Transverse colon (tissue), 4 donors: ENCODE measurements around the gene TDO2. TPM values are rescaled to one million over a fixed set of nuclear protein-coding genes. Genes with fewer than 3 reads are reported as not detected.

ENCODE experiments used
- DNase-seq: peaks from one replicate; pipeline ENCODE4 v3.0.0-alpha.2; 2019
- H3K27ac ChIP-seq, 4 donors: fragments of 200-600 bp; sonication (generic); 2 replicates each; pipeline ENCODE4 v1.5.1; 2016 to 2018; ENCODE audit warnings: inconsistent platforms in 4 of 4
- H3K27me3 ChIP-seq: fragments of 200-600 bp; sonication (generic); 2 replicates; pipeline ENCODE4 v1.5.1; 2017; ENCODE audit warnings: inconsistent platforms
- H3K36me3 ChIP-seq, 4 donors: fragments of 200-600 bp; sonication (generic); 2 replicates each; pipeline ENCODE4 v1.5.1; 2017 to 2019; ENCODE audit warnings: inconsistent platforms in 4 of 4
- H3K4me1 ChIP-seq, 4 donors: fragments of 200-600 bp; sonication (generic); 2 replicates each; pipeline ENCODE4 v1.5.1; 2017 to 2020; ENCODE audit warnings: inconsistent platforms in 4 of 4
- H3K4me3 ChIP-seq, 4 donors: fragments of 200-600 bp; sonication (generic); 1 replicate in 1 of 4; 2 replicates in 3 of 4; pipeline versions ENCODE4 v1.5.1 to v1.6.1; 2017 to 2019; ENCODE audit warnings: inconsistent platforms in 4 of 4
- H3K9me3 ChIP-seq, 2 donors: fragments of 200-600 bp; sonication (generic); 2 replicates each; pipeline ENCODE4 v1.5.1; 2017 to 2019; ENCODE audit warnings: inconsistent platforms in 2 of 2
- CTCF ChIP-seq, 5 experiments: fragments of 200-600 bp in 3 of 5; fragments of 450-650 bp in 2 of 5; sonication (generic) in 3 of 5; IDR thresholded peaks; 1 replicate in 2 of 5; 2 replicates in 3 of 5; pipeline ENCODE4 v1.5.1; 2016 to 2017; ENCODE audit warnings: antibody characterized with exemption in 5 of 5, inconsistent platforms in 3 of 5, mild to moderate bottlenecking in 2 of 5, moderate library complexity in 1 of 5
- EP300 ChIP-seq: sonication (generic); formaldehyde crosslinking; IDR thresholded peaks from one replicate; pipeline ENCODE4 v1.6.1; 2017; ENCODE audit warnings: antibody characterized with exemption, low read depth
- POLR2A ChIP-seq: fragments of 450-650 bp; IDR thresholded peaks from one replicate; pipeline ENCODE4 v1.6.1; 2016; ENCODE audit warnings: antibody characterized with exemption, mild to moderate bottlenecking, moderate library complexity
- POLR2AphosphoS5 ChIP-seq, 3 donors: sonication (generic); formaldehyde crosslinking; IDR thresholded peaks; one replicate each; pipeline ENCODE4 v1.6.1; 2016; ENCODE audit warnings: antibody characterized with exemption in 3 of 3
- WGBS, 2 donors: methylation state at CpG; one replicate each; pipeline ENCODE4 v1.1.5; 2018; ENCODE audit warnings: low coverage in 1 of 2; 5-methylcytosine and 5-hydroxymethylcytosine counted together
- in situ Hi-C, 4 donors: fragments of 200-750 bp; cut with MboI; loops; one replicate each; pipeline versions ENCODE4 v1.15.0 to v1.15.1; 2017; ENCODE audit warnings: low sequenced_read_pairs in 3 of 4, low pct_ligation_motif_present in 1 of 4, low pct_unique_long_range_greater_than_20kb in 1 of 4
- intact Hi-C: fragments of 100-400 bp; cut with DNase I; formaldehyde crosslinking; loops from one replicate; pipeline ENCODE4 v1.15.1; 2023; ENCODE audit warnings: low total_unique reads
- total RNA-seq, 4 donors: library from RNA; depleted of rRNA; stranded (reverse); fragments of >200 nt; gene quantifications; one replicate each; pipeline ENCODE4 v1.1.0, GENCODE V29; 2016

TDO2 gene
- total RNA-seq, 4 donors from 2014 or later, result 0.64 TPM; not detected in 3

GRCh38 chr4:155948541-155948940, 45.0 kb downstream of the TDO2 start:
- TF ChIP-seq EP300 (no peak), POLR2A (no peak), POLR2AphosphoS5 (IDR thresholded peaks at IDR 0.05) (no peak), CTCF (IDR thresholded peaks at IDR 0.05) (no peak)
- 57 to 76% methylated on average over 1 of the region's 1 CpG for WGBS, 2 donors
- Histone ChIP-seq H3K27ac (no peak overlapping the region), H3K9me3 (no peaks in the 10 kb centered on the region), H3K4me3 (no peak overlapping the region), H3K27me3 (no peaks in the 10 kb centered on the region), H3K4me1 (peaks cover 0 to 13% (median 3%) of the 10 kb centered on the region in 4 donors), H3K36me3 (no peaks in the 10 kb centered on the region)
- intact Hi-C loops, result no loop called here
- DNase-seq, result no peak
- in situ Hi-C loops, result loop anchor here in 1 of 4 donors (25.0 kb wide), 1 partner anchor 511 kb away; no protein-coding TSS in a partner anchor

- in situ Hi-C loops, result loop anchor here in 2 of 4 donors (10.0 to 25.0 kb wide), 2 partner anchors 146 to 1012 kb away; partner anchors contain the start of gene PDGFC (in 1 of the 2)
- intact Hi-C loops, result loop anchor here (5.0 kb wide), 2 partner anchors 283 to 548 kb away; partner anchors contain the start of gene GUCY1A1
Measured at GRCh38 chr4:155950461-155950860, 47.0 kb downstream of the TDO2 start.

GRCh38 chr4:155952501-155952901, 49.0 kb downstream of the TDO2 start:
- in situ Hi-C loops, result loop anchor here in 2 of 4 donors (10.0 to 25.0 kb wide), 2 partner anchors 148 to 1010 kb away; partner anchors contain the start of gene PDGFC (in 1 of the 2)
- Histone ChIP-seq H3K4me1 (peaks cover 7 to 29% (median 10%) of the 10 kb centered on the region in 4 donors), H3K4me3 (peak overlapping the region in 2 of 4 donors; percentile 67 to 78), H3K27ac (peak overlapping the region; percentile 96 to 97 (median 97)), H3K36me3 (no peaks in the 10 kb centered on the region), H3K9me3 (no peaks in the 10 kb centered on the region), H3K27me3 (no peaks in the 10 kb centered on the region)
- intact Hi-C loops, result loop anchor here (5.0 kb wide), 2 partner anchors 285 to 550 kb away; partner anchors contain the start of gene GUCY1A1
- no peak for TF ChIP-seq POLR2AphosphoS5 (IDR thresholded peaks at IDR 0.05)
- TF ChIP-seq POLR2A, result no peak
- no peak for TF ChIP-seq EP300
- TF ChIP-seq CTCF (IDR thresholded peaks at IDR 0.05), result no peak
- no peak for DNase-seq
- 48 to 52% methylated on average over 6 of the region's 6 CpGs for WGBS, 2 donors

More at GRCh38 chr4:155950461-155950860, 47.0 kb downstream of the TDO2 start:
- Histone ChIP-seq H3K27ac (no peak overlapping the region), H3K4me1 (peaks cover 7 to 29% (median 10%) of the 10 kb centered on the region in 4 donors), H3K36me3 (no peaks in the 10 kb centered on the region), H3K27me3 (no peaks in the 10 kb centered on the region), H3K9me3 (no peaks in the 10 kb centered on the region), H3K4me3 (no peak overlapping the region)
- DNase-seq, result no peak
- 83 to 89% methylated on average over 3 to 6 of the region's 6 CpGs for WGBS, 2 donors
- TF ChIP-seq CTCF (IDR thresholded peaks at IDR 0.05), result no peak

- in situ Hi-C loops (loop anchor here in 2 of 4 donors (10.0 to 25.0 kb wide), 2 partner anchors 149 to 1009 kb away; partner anchors contain the start of gene PDGFC (in 1 of the 2)), intact Hi-C loops (loop anchor here (5.0 kb wide), 2 partner anchors 286 to 551 kb away; partner anchors contain the start of gene GUCY1A1)
- Histone ChIP-seq H3K4me1 (peaks cover 7 to 29% (median 10%) of the 10 kb centered on the region in 4 donors), H3K4me3 (peak within 1 kb of the TSS; percentile 44 to 78 (median 71)), H3K9me3 (no peaks in the 10 kb centered on the region), H3K36me3 (no peaks in the 10 kb centered on the region), H3K27me3 (no peaks in the 10 kb centered on the region), H3K27ac (peak within 1 kb of the TSS; percentile 96 to 97 (median 97))
- DNase-seq, result peak; percentile 75
- TF ChIP-seq EP300 (no peak), POLR2AphosphoS5 (IDR thresholded peaks at IDR 0.05) (peak in 2 of 3 donors; percentile 53 to 73), CTCF (IDR thresholded peaks at IDR 0.05) (peak; percentile 57 to 71 (median 69)), POLR2A (peak; percentile 57)
- WGBS, 2 donors, result 1% methylated on average over 12 to 53 of the region's 58 CpGs
Measured at GRCh38 chr4:155953151-155954117, 49.9 kb downstream of the TDO2 start, which contains the start of gene CTSO. Gene CTSO (minus strand): TSS chr4:155953866. CDS start chr4:155953847, 19 bp downstream.
